Stimulated activated CD4-positive, alpha-beta T cell treated with anti-CD3 and anti-CD28 coated beads, TNF-alpha, amount 100 ng/mL, for 24 hours (primary cell): Measurements from ENCODE around the gene ZNG1A.
"Not testable (repeated sequence)": the region's sequence is repeated elsewhere in the genome, so short reads cannot be mapped to it uniquely, and the experiment has no call there.

Experiments used
- DNase-seq, 3 experiments: peaks; one replicate each; pipeline ENCODE4 v3.0.0-alpha.2; 2020; ENCODE audit warnings: low read depth in 3 of 3

Gene ZNG1A

GRCh38 chr9:178140-178825 is 573 bp downstream of the ZNG1A start:
- not testable (repeated sequence) for DNase-seq

DNA sequence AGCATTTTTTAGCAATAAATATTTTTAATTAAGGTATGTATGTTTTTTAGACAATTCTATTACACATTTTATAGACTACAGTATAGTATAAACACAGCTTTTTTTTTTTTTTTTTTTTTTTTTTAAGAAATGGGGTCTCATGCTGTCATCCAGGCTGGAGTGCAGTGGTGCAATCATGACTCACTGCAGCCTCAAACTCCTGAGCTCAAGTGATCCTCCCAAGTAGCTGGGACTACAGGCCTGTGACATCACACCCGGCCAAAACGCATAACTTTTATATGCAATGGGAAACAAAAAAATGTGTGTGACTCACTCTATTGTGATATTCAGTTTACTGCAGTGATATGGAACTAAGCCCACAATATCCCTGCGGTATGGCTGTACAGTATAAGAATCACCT is 9.1 kb downstream of the ZNG1A start:
- DNase-seq = not testable (repeated sequence)

DNA sequence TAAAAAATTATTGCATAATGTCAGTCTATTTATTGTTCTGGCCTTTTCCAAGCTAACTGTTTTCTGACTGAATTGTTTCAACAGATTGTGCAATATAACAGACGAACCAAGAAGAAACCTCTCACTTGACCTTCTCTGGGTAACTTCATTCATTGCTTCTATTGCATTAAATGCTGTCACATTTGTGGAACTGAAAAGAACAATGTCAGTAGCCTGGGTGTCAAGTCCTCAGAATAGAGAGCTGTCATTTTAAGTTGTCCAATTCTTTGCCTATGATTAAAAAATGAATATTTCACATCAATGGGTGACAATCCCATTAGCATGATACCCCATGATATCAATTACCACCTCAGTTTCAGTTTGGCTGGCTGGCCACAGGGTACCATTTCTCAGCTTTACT is 19.0 kb downstream of the ZNG1A start:
- DNase-seq = not testable (repeated sequence)

- DNase-seq = not testable (repeated sequence)
Measured at GRCh38 chr9:151173-151572, 27.7 kb downstream of the ZNG1A start.

- DNase-seq = not testable (repeated sequence)
Measured at GRCh38 chr9:139880-140279, 39.0 kb downstream of the ZNG1A start.

GRCh38 chr9:117995-118467 is 60.8 kb downstream of the ZNG1A start, which contains the start of gene FOXD4:
Gene FOXD4 (minus strand): TSS chr9:118417. CDS start chr9:118119, 298 bp downstream.
- not testable (repeated sequence) for DNase-seq

- not testable (repeated sequence) for DNase-seq
Measured at GRCh38 chr9:117144-117994, 61.5 kb downstream of the ZNG1A start.

- not testable (repeated sequence) for DNase-seq
Measured at GRCh38 chr9:116239-117077, 62.4 kb downstream of the ZNG1A start.

GRCh38 chr9:115118-115451 is 63.8 kb downstream of the ZNG1A start:
- DNase-seq = not testable (repeated sequence)

DNA sequence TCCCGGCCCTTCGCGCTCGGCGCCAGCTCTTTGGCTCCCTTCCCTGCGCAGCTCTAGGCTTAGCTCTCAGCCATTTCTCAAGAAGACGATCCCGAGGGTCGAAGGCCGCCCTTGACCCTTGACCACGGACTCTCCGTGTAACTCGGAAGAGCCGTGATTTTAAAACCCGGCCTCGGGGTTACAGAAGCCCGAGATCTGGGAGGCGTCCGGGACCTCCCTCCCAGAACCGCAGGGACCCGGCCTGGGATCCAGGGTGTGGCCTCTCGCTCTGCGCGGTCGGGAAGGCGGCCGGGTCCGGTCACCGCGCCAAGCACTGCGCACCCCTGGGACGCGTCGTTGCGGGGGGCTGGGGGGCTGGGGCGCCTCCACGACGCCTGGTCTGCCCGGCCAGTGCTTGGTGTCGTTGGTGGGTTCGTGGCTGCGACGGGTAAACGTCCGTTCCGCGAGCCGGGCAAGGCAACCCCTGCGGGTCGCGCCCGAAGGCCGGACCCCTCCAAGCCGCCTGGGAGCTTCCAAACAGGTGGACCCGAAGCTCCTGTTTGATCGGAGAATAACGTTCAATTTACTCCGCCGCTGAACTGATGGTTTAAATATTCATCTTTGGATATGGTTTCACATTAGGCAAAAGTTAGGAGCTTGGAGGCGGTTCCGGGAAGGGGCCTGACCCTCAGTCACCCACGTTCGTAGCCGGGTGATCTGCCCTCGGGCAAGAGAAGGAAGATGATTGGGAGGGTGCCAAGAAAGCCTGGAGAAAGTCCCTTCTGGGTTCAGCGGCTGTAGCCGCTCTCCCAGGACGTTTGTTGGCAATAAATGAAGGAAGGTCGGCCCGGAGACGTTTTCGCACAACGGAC is 64.4 kb downstream of the ZNG1A start:
- DNase-seq = not testable (repeated sequence)

- DNase-seq = peak in 1 of 3 experiments; percentile 44
Measured at GRCh38 chr9:113468-114266, 65.2 kb downstream of the ZNG1A start.

DNA sequence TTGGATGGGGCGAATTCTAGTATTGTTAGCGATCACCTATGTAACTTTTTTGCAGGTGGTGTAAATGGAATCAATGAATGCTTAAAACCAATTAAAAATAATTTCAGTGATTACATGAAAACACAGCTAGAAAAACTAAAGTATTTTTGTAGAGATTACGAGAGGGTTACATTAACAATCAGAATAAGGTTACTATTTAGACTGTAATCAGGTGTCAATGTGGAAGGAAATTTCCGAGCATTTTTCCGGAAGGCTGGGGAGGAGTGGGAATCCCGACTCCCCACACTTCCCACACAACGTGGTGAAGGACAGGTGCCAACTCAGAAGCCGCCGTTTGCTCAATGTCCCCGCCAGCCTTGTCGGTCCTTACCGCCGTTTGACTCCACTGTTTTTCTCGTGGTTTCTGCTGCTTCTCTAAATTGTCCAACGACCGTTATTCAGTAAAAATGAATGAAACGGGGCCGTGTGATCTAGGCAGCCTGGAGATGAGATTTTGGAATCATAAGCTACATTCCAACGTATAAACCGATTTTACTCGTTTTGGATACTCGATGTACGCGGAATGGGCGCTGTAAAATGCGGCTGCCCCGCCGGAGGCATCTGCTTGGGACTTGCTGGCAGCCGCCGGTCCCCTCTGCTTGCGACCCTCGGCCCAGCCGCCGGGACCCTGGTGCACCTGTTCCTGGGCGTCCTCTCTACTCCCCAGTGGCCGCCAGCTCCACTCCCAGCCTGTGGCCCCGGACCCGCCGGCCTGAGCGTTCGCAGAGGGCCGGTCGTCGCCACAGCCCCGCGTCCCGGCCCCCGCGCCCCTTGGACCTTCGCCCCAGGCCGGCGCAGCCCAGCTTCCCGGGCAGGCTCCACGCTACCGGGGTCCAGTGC is 66.0 kb downstream of the ZNG1A start:
- DNase-seq = not testable (repeated sequence)

- DNase-seq = not testable (repeated sequence)
Measured at GRCh38 chr9:110672-111071, 68.2 kb downstream of the ZNG1A start.

DNA sequence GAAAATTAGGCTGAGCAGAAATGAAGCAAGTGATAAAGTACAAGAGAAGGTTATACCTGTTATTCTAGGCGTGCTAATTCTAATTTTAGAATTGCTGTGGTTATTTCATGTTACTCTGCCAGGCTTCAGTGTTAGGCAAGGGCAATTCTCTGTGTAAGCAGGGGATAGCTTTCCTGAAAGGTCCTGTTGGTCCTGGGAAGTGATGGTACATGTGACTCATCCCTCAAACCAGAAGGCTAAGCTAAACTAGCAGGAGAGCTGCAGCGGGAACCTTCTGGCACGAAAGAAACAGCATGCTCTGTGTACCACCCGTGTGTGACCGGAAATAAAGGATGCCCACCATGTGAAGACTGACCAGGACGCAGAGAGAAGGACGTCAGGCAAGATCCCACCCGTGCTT is 69.3 kb downstream of the ZNG1A start:
- DNase-seq = not testable (repeated sequence)

- DNase-seq = not testable (repeated sequence)
Measured at GRCh38 chr9:108742-109495, 69.9 kb downstream of the ZNG1A start.

- not testable (repeated sequence) for DNase-seq
Measured at GRCh38 chr9:105991-106390, 72.9 kb downstream of the ZNG1A start.

DNA sequence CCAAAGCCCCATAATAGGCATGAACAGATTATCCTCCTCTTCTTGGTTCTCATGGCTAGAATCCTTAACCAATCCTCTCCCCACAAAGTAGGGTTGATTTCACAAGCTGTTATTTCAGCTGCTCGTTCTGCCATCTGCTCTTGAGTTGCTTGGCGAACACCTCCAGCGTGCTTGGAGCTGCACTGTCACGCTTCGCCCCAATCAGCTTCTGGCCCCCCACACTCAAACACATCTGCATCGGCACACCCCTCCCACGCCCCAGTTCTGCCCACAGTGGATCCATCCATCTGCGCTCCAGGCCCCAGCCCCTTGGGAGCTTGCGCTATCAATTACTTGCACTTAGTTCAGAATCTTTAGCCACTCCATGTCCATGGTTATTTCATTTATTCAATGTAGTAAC is 78.4 kb downstream of the ZNG1A start:
- not testable (repeated sequence) for DNase-seq

GRCh38 chr9:99867-100266 is 79.0 kb downstream of the ZNG1A start:
- not testable (repeated sequence) for DNase-seq
